ENCODE data around the gene KRT84.

DNA sequence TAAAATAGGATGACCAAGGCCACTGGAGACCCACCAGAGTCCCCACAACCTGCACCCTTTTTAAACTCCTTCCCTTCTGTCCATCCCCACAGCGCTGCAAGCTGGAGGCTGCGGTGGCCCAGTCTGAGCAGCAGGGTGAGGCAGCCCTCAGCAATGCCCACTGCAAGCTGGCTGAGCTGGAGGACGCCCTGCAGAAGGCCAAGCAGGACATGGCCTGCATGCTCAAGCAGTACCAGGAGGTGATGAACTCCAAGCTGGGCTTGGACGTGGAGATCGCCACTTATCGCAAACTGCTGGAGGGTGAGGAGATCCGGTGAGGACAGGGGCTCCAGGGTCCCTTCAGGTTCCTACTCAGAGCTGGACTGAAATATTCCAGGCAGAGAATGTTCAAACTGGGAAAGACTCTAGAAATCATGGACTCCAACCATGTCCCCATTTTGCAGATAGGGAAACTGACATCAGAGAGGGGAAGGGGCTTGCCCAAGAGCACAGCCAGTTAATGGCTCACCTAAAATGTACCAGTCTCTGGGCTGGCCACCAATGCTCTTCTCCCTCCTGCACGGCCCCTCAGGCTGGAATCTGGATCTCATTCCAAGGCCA, 35.3 kb downstream of the KRT84 start:
- no peak for TF ChIP-seq CTCF (IDR thresholded peaks at IDR 0.05)
- TF ChIP-seq POLR2A (IDR thresholded peaks at IDR 0.05), result no peak
